Stomach (tissue), 9 donors: Measurements from ENCODE around the gene USP44. TPM values are rescaled to one million over a fixed set of nuclear protein-coding genes. Genes with fewer than 3 reads are reported as not detected.

ENCODE experiments used
- DNase-seq, 2 donors: peaks; one replicate each; pipeline versions ENCODE4 v3.0.0 to v3.0.0-alpha.2; 2013 to 2019
- H3K27ac ChIP-seq, 5 donors: fragments of 200-600 bp in 4 of 5; sonication (generic) in 4 of 5; one replicate each; pipeline ENCODE4 v1.5.1; 2013 to 2019; ENCODE audit warnings: mild to moderate bottlenecking in 1 of 5, moderate library complexity in 1 of 5
- H3K27me3 ChIP-seq, 3 donors: fragments of 200-600 bp; sonication (generic); one replicate each; pipeline ENCODE4 v1.5.1; 2017 to 2019; ENCODE audit warnings: mixed run types in 1 of 3
- H3K36me3 ChIP-seq, 4 donors: fragments of 200-600 bp; sonication (generic); 1 replicate in 3 of 4; 2 replicates in 1 of 4; pipeline ENCODE4 v1.5.1; 2016 to 2019
- H3K4me1 ChIP-seq, 4 donors: fragments of 200-600 bp; sonication (generic); one replicate each; pipeline ENCODE4 v1.5.1; 2016 to 2019
- H3K4me3 ChIP-seq, 4 donors: fragments of 200-600 bp; sonication (generic) in 3 of 4; one replicate each; pipeline ENCODE4 v1.5.1; 2016 to 2019; ENCODE audit warnings: mild to moderate bottlenecking in 1 of 4
- H3K9me3 ChIP-seq, 4 donors: fragments of 200-600 bp; sonication (generic); one replicate each; pipeline ENCODE4 v1.5.1; 2016 to 2019
- EP300 ChIP-seq: sonication (generic); formaldehyde crosslinking; IDR thresholded peaks from one replicate; pipeline ENCODE4 v1.6.1; 2017; ENCODE audit warnings: antibody characterized with exemption
- POLR2A ChIP-seq, 4 donors: fragments of 450-650 bp; IDR thresholded peaks; one replicate each; pipeline ENCODE4 v1.6.1; 2016; ENCODE audit warnings: antibody characterized with exemption in 4 of 4, control low read depth in 2 of 4, mild to moderate bottlenecking in 1 of 4, moderate library complexity in 1 of 4
- POLR2AphosphoS5 ChIP-seq, 3 donors: sonication (generic); formaldehyde crosslinking; IDR thresholded peaks; one replicate each; pipeline ENCODE4 v1.6.1; 2016; ENCODE audit warnings: antibody characterized with exemption in 3 of 3
- WGBS, 5 donors: extraction: QIAGEN DNeasy Blood & Tissue Kit in 3 of 5; methylation state at CpG; one replicate each; pipeline versions ENCODE4 v1.1.5 to v1.1.7; 2013 to 2018; 5-methylcytosine and 5-hydroxymethylcytosine counted together
- intact Hi-C: fragments of 100-400 bp; cut with DNase I; formaldehyde crosslinking; loops from one replicate; pipeline ENCODE4 v1.15.1; 2023; ENCODE audit warnings: low total_unique reads
- polyA plus RNA-seq, 3 donors: library from polyadenylated mRNA; stranded (reverse); fragments of 200-250 nt; gene quantifications; one replicate each; pipeline ENCODE4 v1.2.3, GENCODE V29; 2013
- total RNA-seq, 5 donors: library from RNA; depleted of rRNA; stranded (reverse); fragments of >200 nt; gene quantifications; one replicate each; pipeline versions ENCODE4 v1.1.0 to v1.2.3, GENCODE V29; 2014 to 2016
- TF ChIP-seq, protein P1 (sequence below), 7 experiments: fragments of 450-650 bp in 4 of 7; fragments of 200-600 bp in 3 of 7; sonication (generic) in 3 of 7; IDR thresholded peaks; one replicate each; pipeline ENCODE4 v1.5.1; 2016 to 2019; ENCODE audit warnings: antibody characterized with exemption in 7 of 7, control low read depth in 2 of 7, mild to moderate bottlenecking in 1 of 7
- donor health status: healthy with polysubstance abuse.
- donor health status: Bipolar disorder and iron deficiency.
- donor health status: healthy.

The USP44 gene
- total and polyA plus RNA-seq, 8 donors = under 0.01 to 2.6 (median 0.36) TPM; not detected in 2

DNA sequence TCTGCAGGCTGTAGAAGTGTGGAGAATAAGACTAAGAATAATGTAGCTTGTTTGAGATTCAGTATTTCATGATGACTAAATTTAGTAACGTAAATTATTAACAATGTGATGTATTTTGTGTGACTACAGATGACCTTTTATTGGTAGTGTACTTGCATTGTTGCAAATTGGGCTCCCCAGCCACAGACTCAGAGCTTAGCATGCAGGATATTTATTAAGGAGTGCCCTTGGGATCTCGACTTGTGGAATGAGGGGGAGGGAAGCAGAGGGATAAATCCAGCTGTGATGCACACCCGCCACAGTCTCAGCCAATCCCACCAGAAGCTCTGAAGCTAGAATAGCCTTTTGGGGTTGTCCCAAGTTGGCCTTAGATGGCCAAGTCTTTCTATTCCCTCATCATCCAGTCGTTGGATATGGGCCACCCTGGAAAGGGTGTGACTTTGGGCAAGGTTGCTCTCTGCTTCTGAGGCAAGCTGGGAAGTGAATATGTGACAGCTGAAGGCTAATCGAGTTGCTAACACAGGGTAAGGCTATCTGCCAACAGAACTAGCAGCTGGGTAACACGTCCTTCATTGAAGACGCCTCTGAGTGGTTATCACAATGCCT, 42.1 kb upstream of the USP44 start:
- intact Hi-C loops = no loop called here
- no peaks in the 10 kb centered on the region for H3K27me3 ChIP-seq
- peak overlapping the region in 1 of 5 donors; percentile 14 for H3K27ac ChIP-seq
- DNase-seq = peak in 1 of 2 donors; percentile 35
- H3K9me3 ChIP-seq = no peaks in the 10 kb centered on the region
- no peak overlapping the region for H3K4me3 ChIP-seq
- H3K4me1 ChIP-seq = peaks cover 0 to 9% (median 0%) of the 10 kb centered on the region in 4 donors
- no peaks in the 10 kb centered on the region for H3K36me3 ChIP-seq
- WGBS, 5 donors = 20 to 40% (median 27%) methylated on average over 6 to 7 of the region's 7 CpGs
- TF ChIP-seq POLR2AphosphoS5 (IDR thresholded peaks at IDR 0.05) (no peak), POLR2A (IDR thresholded peaks at IDR 0.05) (no peak), EP300 (no peak)
- TF ChIP-seq, protein P1, sequence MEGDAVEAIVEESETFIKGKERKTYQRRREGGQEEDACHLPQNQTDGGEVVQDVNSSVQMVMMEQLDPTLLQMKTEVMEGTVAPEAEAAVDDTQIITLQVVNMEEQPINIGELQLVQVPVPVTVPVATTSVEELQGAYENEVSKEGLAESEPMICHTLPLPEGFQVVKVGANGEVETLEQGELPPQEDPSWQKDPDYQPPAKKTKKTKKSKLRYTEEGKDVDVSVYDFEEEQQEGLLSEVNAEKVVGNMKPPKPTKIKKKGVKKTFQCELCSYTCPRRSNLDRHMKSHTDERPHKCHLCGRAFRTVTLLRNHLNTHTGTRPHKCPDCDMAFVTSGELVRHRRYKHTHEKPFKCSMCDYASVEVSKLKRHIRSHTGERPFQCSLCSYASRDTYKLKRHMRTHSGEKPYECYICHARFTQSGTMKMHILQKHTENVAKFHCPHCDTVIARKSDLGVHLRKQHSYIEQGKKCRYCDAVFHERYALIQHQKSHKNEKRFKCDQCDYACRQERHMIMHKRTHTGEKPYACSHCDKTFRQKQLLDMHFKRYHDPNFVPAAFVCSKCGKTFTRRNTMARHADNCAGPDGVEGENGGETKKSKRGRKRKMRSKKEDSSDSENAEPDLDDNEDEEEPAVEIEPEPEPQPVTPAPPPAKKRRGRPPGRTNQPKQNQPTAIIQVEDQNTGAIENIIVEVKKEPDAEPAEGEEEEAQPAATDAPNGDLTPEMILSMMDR (IDR thresholded peaks at IDR 0.05) = no peak

DNA sequence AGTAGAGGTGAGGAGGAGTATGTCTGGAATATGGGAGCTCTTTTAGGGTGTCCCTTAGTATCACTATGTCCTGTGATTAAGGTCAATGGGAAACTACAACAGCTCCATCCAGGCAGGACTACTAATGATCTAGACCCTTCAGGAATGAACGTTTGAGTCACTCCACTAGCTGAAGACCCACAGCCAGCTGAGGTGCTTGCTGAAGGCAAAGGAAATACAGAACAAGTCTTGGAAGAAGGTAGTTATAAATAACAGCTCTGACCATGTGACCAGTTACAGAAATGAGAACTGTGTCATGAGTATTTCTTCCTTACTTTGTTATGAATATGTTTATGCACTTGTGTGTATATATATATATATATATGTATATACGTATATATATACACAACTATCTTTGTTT, 40.5 kb upstream of the USP44 start:
- WGBS, 5 donors = 55 to 73% (median 68%) methylated on average over 2 of the region's 2 CpGs
- H3K9me3 ChIP-seq = no peaks in the 10 kb centered on the region

DNA sequence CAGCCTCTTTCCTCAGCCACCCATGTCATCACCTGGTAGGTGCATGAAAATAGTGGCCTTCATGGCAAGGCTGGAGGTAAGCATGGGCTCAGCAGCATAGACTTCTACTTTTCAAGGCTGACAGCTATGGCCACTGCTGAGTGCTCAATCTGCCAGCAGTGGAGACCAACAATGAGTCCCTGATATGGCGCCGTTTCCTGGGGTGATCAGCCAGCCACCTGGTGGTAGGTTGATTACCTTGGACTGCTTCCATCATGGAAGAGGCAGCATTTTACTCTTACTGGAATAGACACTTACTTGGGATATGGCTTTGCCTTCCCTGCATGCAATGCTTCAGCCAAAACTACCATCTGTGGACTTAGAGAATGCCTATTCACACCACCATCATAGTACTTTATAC, 39.5 kb upstream of the USP44 start:
- intact Hi-C loops = no loop called here
- Histone ChIP-seq H3K9me3 (no peaks in the 10 kb centered on the region), H3K27me3 (no peaks in the 10 kb centered on the region), H3K4me3 (no peak overlapping the region), H3K27ac (no peak overlapping the region), H3K36me3 (no peaks in the 10 kb centered on the region), H3K4me1 (peaks cover 0 to 9% (median 0%) of the 10 kb centered on the region in 4 donors)
- WGBS, 5 donors = 52 to 73% (median 61%) methylated on average over 2 of the region's 2 CpGs
- DNase-seq = no peak
- TF ChIP-seq EP300 (no peak), POLR2A (IDR thresholded peaks at IDR 0.05) (no peak), POLR2AphosphoS5 (IDR thresholded peaks at IDR 0.05) (no peak)
- TF ChIP-seq, protein P1 (IDR thresholded peaks at IDR 0.05) = no peak

More for the DNA sequence above, 40.5 kb upstream of the USP44 start:
- DNase-seq = no peak
- H3K36me3 ChIP-seq = no peaks in the 10 kb centered on the region
- TF ChIP-seq POLR2AphosphoS5 (IDR thresholded peaks at IDR 0.05) (no peak), EP300 (no peak), POLR2A (IDR thresholded peaks at IDR 0.05) (no peak)
- TF ChIP-seq, protein P1 (IDR thresholded peaks at IDR 0.05) = no peak
- intact Hi-C loops = no loop called here
- H3K27ac ChIP-seq = no peak overlapping the region
- no peak overlapping the region for H3K4me3 ChIP-seq
- H3K27me3 ChIP-seq = no peaks in the 10 kb centered on the region
- peaks cover 0 to 9% (median 0%) of the 10 kb centered on the region in 4 donors for H3K4me1 ChIP-seq

DNA sequence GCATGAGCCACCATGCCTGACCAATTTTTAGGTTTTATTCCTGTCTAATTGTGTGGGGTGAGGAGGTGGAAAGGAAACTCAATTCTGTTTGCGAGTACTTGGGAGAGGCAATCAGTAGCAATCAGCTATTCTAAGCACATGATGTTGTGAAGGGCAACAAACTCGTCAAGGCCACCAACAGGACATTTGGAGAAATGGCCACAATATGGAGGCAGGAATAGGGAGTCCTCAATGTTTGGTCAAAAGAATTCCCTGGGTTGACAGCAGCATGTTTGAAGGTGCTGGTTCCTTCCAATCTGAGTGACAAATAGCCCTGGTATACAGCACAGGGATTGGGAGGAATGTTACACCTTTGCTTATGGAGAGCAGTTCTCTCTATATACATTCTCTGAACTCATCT, 32.7 kb upstream of the USP44 start:
- 75 to 89% (median 83%) methylated on average over 2 of the region's 2 CpGs for WGBS, 5 donors
- DNase-seq = no peak
- Histone ChIP-seq H3K36me3 (no peaks in the 10 kb centered on the region), H3K27me3 (no peaks in the 10 kb centered on the region), H3K9me3 (no peaks in the 10 kb centered on the region), H3K4me1 (peaks cover 0 to 1% (median 0%) of the 10 kb centered on the region in 4 donors), H3K4me3 (no peak overlapping the region), H3K27ac (no peak overlapping the region)
- intact Hi-C loops = loop anchor here (5.0 kb wide), 1 partner anchor 233 kb away; no protein-coding TSS in a partner anchor
- TF ChIP-seq, protein P1 (IDR thresholded peaks at IDR 0.05) = no peak
- no peak for TF ChIP-seq POLR2A (IDR thresholded peaks at IDR 0.05)
- no peak for TF ChIP-seq EP300
- TF ChIP-seq POLR2AphosphoS5 (IDR thresholded peaks at IDR 0.05) = no peak
